Neuronal stem cell (in vitro differentiated cells): ENCODE data around the gene LSM14B.

Experiments used
- DNase-seq: peaks from one replicate; pipeline ENCODE4 v3.0.0-alpha.2; 2013; ENCODE audit warnings: low spot score
- H2AFZ ChIP-seq: one replicate; pipeline ENCODE4 v1.6.1; 2013; ENCODE audit warnings: mild to moderate bottlenecking, low read length, inconsistent platforms
- H2AK5ac ChIP-seq: 2 replicates; pipeline ENCODE4 v1.6.1; 2013; ENCODE audit warnings: low read depth, mild to moderate bottlenecking, inconsistent platforms, low read length, moderate library complexity, mixed read lengths
- H2BK120ac ChIP-seq: 2 replicates; pipeline ENCODE4 v1.6.1; 2013; ENCODE audit warnings: low read depth, mild to moderate bottlenecking, inconsistent platforms, low read length, moderate library complexity, mixed read lengths
- H2BK12ac ChIP-seq: one replicate; pipeline ENCODE4 v1.6.1; 2013; ENCODE audit warnings: low read length, inconsistent platforms
- H2BK15ac ChIP-seq: 2 replicates; pipeline ENCODE4 v1.6.1; 2013; ENCODE audit warnings: mild to moderate bottlenecking, low read length, inconsistent platforms, mixed read lengths
- H2BK5ac ChIP-seq: one replicate; pipeline ENCODE4 v1.6.1; 2013; ENCODE audit warnings: inconsistent platforms, mild to moderate bottlenecking, low read length, moderate library complexity
- H3K14ac ChIP-seq: one replicate; pipeline ENCODE4 v1.6.1; 2013; ENCODE audit warnings: low read length, inconsistent platforms
- H3K18ac ChIP-seq: 2 replicates; pipeline ENCODE4 v1.6.1; 2013; ENCODE audit warnings: low read length, inconsistent platforms
- H3K23ac ChIP-seq: 2 replicates; pipeline ENCODE4 v1.6.1; 2013; ENCODE audit warnings: low read depth, mild to moderate bottlenecking, mixed read lengths, low read length, inconsistent platforms; ENCODE audit not compliant: poor library complexity
- H3K27ac ChIP-seq: replicated peaks from 3 replicates; pipeline ENCODE4 v1.5.1; 2013; ENCODE audit warnings: low read length, inconsistent platforms
- H3K27me3 ChIP-seq, 3 experiments: 2 replicates each; pipeline ENCODE4 v1.6.1; 2013; ENCODE audit warnings: low read length in 3 of 3, mild to moderate bottlenecking in 2 of 3, inconsistent platforms in 1 of 3, low read depth in 1 of 3, mixed read lengths in 1 of 3, moderate library complexity in 1 of 3; ENCODE audit not compliant: control insufficient read depth in 3 of 3, insufficient read depth in 3 of 3
- H3K36me3 ChIP-seq, 2 donors: replicated peaks in 1 of 2; 2 replicates each; pipeline ENCODE4 v1.6.1; 2013; ENCODE audit warnings: low read length in 2 of 2; ENCODE audit not compliant: control insufficient read depth in 2 of 2, insufficient read depth in 2 of 2
- H3K4ac ChIP-seq: 2 replicates; pipeline ENCODE4 v1.6.1; 2013; ENCODE audit warnings: inconsistent platforms, mild to moderate bottlenecking, low read length, moderate library complexity
- H3K4me1 ChIP-seq, 2 donors: 1 replicate in 1 of 2; 2 replicates in 1 of 2; pipeline ENCODE4 v1.6.1; 2013; ENCODE audit warnings: low read length in 2 of 2, low read depth in 1 of 2; ENCODE audit not compliant: control insufficient read depth in 2 of 2, insufficient read depth in 1 of 2
- H3K4me2 ChIP-seq: one replicate; pipeline ENCODE4 v1.6.1; 2013; ENCODE audit warnings: mild to moderate bottlenecking, low read length, inconsistent platforms; ENCODE audit not compliant: insufficient read depth, poor library complexity, severe bottlenecking
- H3K4me3 ChIP-seq, 2 donors: 2 replicates each; pipeline ENCODE4 v1.5.1; 2013; ENCODE audit warnings: low read length in 2 of 2, mild to moderate bottlenecking in 2 of 2, inconsistent platforms in 1 of 2, moderate library complexity in 1 of 2
- H3K79me1 ChIP-seq: one replicate; pipeline ENCODE4 v1.6.1; 2013; ENCODE audit warnings: low read depth, mild to moderate bottlenecking, inconsistent platforms, low read length, moderate library complexity
- H3K9ac ChIP-seq: one replicate; pipeline ENCODE4 v1.6.1; 2013; ENCODE audit warnings: mild to moderate bottlenecking, low read depth, low read length, inconsistent platforms; ENCODE audit not compliant: poor library complexity
- H3K9me3 ChIP-seq, 2 donors: replicated peaks in 1 of 2; 2 replicates each; pipeline versions ENCODE3 to v1.6.1; 2013; ENCODE audit warnings: low read length in 2 of 2, mild to moderate bottlenecking in 2 of 2, inconsistent platforms in 1 of 2, low read depth in 1 of 2, mixed read lengths in 1 of 2, moderate library complexity in 1 of 2; ENCODE audit not compliant: control insufficient read depth in 2 of 2, insufficient read depth in 1 of 2
- H4K8ac ChIP-seq: one replicate; pipeline ENCODE4 v1.6.1; 2013; ENCODE audit warnings: low read depth, mild to moderate bottlenecking, inconsistent platforms, low read length, moderate library complexity
- H4K91ac ChIP-seq: one replicate; pipeline ENCODE4 v1.6.1; 2013; ENCODE audit warnings: low read length, low read depth, mild to moderate bottlenecking, inconsistent platforms; ENCODE audit not compliant: poor library complexity
- WGBS, 2 donors: extraction: QIAGEN DNeasy Blood & Tissue Kit; methylation state at CpG; one replicate each; pipeline ENCODE4 v1.1.7; 2013; ENCODE audit warnings: missing lambda C conversion rate in 2 of 2, mixed read lengths in 1 of 2; ENCODE audit not compliant: insufficient read length in 2 of 2, insufficient replicate concordance in 1 of 2; ENCODE audit errors: extremely low coverage in 2 of 2; 5-methylcytosine and 5-hydroxymethylcytosine counted together

LSM14B gene

DNA sequence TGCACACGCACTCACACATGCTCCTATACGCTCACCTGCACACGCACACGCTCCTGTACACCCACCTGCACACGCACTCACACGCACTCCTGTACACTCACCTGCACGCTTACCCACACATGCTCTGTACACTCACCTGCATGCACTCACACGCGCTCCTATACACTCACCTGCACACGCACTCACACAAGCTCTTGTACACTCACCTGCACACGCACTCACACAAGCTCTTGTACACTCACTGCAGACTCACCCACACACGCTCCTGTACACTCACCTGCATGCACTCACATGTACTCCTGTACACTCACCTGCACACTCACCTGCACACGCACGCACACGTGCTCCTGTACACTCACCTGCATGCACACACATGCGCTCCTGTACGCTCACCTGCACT is 34.6 kb upstream of the LSM14B start:
- Histone ChIP-seq H3K4me1 (peaks cover 0 to 5% of the 10 kb centered on the region in 2 donors), H4K91ac (no peak overlapping the region), H3K4me2 (no peak overlapping the region), H3K14ac (peak overlapping the region; percentile 72), H3K18ac (no peak overlapping the region), H3K4me3 (peak overlapping the region in 1 of 2 donors; percentile 59), H2AK5ac (no peak overlapping the region), H2BK5ac (no peak overlapping the region), H3K23ac (peak overlapping the region; percentile 21), H2AFZ (no peak overlapping the region), H3K27ac (no peak overlapping the region), H4K8ac (no peak overlapping the region), H3K27me3 (peaks cover 0 to 7% (median 6%) of the 10 kb centered on the region in 3 experiments), H2BK120ac (no peak overlapping the region), H2BK15ac (no peak overlapping the region), H3K9me3 (peaks cover 6 to 7% of the 10 kb centered on the region in 2 donors), H3K4ac (no peak overlapping the region), H3K79me1 (no peaks in the 10 kb centered on the region), H3K36me3 (peaks cover 0 to 2% of the 10 kb centered on the region in 2 donors), H2BK12ac (no peak overlapping the region), H3K9ac (peak overlapping the region; percentile 71)
- no CpG with 5 or more reads among the region's 17 CpGs for WGBS, 2 donors
- DNase-seq: no peak

DNA sequence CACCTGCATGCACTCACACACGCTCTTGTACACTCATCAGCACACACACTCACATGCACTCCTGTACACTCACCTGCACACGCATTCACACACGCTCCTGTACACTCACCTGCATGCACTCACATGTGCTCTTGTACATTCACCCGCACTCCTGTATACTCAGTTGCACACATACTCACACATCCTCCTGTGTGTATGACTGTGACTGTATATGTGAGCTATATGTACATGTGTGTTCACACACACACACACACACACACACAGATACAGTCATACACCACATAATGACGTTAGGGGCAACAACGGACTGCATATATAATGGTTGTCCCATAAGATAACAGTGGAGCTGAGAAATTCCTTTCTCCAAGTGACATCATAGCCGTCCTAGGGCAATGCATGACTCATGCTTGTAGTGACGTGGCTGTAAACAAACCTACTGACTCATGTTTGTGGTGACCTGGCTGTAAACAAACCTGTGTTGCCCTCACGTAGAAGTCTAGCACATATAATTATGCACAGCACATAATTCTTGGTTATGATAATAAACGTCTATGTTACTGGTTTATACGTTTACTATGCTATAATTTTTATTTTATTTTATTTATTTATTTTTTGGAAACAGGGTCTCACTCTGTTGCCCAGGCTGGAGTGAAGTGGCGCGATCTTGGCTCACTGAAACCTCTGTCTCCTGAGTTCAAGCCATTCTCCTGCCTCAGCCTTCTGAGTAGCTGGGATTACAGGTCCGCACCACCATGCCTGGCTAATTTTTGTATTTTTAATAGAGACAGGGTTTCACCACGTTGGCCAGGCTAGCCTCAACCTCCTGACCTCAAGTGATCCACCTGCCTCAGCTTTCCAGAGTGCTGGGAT is 33.8 kb upstream of the LSM14B start:
- H3K14ac ChIP-seq: no peak overlapping the region
- no peak overlapping the region for H3K4me2 ChIP-seq
- no peak overlapping the region for H3K27ac ChIP-seq
- H3K23ac ChIP-seq: peak overlapping the region; percentile 21
- no peaks in the 10 kb centered on the region for H3K79me1 ChIP-seq
- no peak overlapping the region for H2BK120ac ChIP-seq
- H3K9me3 ChIP-seq: peaks cover 6 to 7% of the 10 kb centered on the region in 2 donors
- H2AK5ac ChIP-seq: no peak overlapping the region
- H3K18ac ChIP-seq: peak overlapping the region; percentile 2
- H4K8ac ChIP-seq: no peak overlapping the region
- H3K4ac ChIP-seq: no peak overlapping the region
- peak overlapping the region; percentile 22 for H4K91ac ChIP-seq
- no peak overlapping the region for H2BK15ac ChIP-seq
- peaks cover 0 to 7% (median 6%) of the 10 kb centered on the region in 3 experiments for H3K27me3 ChIP-seq
- peaks cover 0 to 5% of the 10 kb centered on the region in 2 donors for H3K4me1 ChIP-seq
- peak overlapping the region; percentile 71 for H3K9ac ChIP-seq
- no peak overlapping the region for H2AFZ ChIP-seq
- H3K4me3 ChIP-seq: peak overlapping the region in 1 of 2 donors; percentile 55
- peak overlapping the region; percentile 25 for H2BK12ac ChIP-seq
- no CpG with 5 or more reads among the region's 15 CpGs for WGBS, 2 donors
- H3K36me3 ChIP-seq: peaks cover 0 to 2% of the 10 kb centered on the region in 2 donors
- no peak for DNase-seq
- H2BK5ac ChIP-seq: no peak overlapping the region

DNA sequence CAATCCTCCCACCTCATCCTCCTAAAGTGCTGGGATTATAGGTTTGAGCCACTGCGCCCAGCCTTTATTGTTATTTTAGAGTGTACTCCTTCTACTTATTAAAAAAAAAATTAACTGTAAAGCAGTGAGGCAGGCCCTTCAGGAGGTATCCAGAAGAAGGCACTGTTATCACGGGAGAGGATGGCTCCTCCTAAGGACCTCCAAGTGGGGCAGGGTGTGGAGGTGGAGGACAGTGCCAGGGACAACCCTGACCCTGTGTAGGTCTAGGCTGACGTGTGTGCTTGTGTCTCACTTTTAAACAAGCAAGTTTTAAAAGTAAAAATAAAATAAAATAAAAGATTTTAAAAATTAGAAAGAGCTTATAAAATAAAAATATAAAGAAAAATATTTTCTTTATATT is 32.9 kb upstream of the LSM14B start:
- Histone ChIP-seq H3K27ac (no peak overlapping the region), H3K4me1 (peaks cover 0 to 5% of the 10 kb centered on the region in 2 donors), H2BK120ac (no peak overlapping the region), H2AK5ac (no peak overlapping the region), H3K9me3 (peaks cover 6 to 7% of the 10 kb centered on the region in 2 donors), H3K79me1 (no peaks in the 10 kb centered on the region), H3K4me3 (no peak overlapping the region), H2BK5ac (no peak overlapping the region), H3K18ac (no peak overlapping the region), H3K27me3 (peaks cover 0 to 7% (median 6%) of the 10 kb centered on the region in 3 experiments), H3K4ac (no peak overlapping the region), H3K4me2 (no peak overlapping the region), H2BK15ac (no peak overlapping the region), H3K14ac (no peak overlapping the region), H4K91ac (no peak overlapping the region), H3K9ac (no peak overlapping the region), H2AFZ (no peak overlapping the region), H3K23ac (no peak overlapping the region), H3K36me3 (peaks cover 0 to 2% of the 10 kb centered on the region in 2 donors), H4K8ac (no peak overlapping the region), H2BK12ac (no peak overlapping the region)
- WGBS, 2 donors: no CpG with 5 or more reads among the region's 3 CpGs
- no peak for DNase-seq
